GM19324 (cell line): Measurements from ENCODE around the gene MTCL1.

Experiments
- ATAC-seq: cut with Tn5 transposase; IDR thresholded peaks from one replicate; pipeline ENCODE4 v1.9.1; 2021; ENCODE audit warnings: mild to moderate bottlenecking, moderate library complexity; ENCODE audit not compliant: unreplicated experiment, low FRiP score

The MTCL1 gene

GRCh38 chr18:8766559-8767293, 61.4 kb downstream of the MTCL1 start:
- ATAC-seq: no peak

GRCh38 chr18:8767340-8767739, 62.0 kb downstream of the MTCL1 start:
- ATAC-seq: no peak

- ATAC-seq: no peak
These were observed 64.2 kb downstream of the MTCL1 start for GRCh38 chr18:8769509-8770095.

DNA sequence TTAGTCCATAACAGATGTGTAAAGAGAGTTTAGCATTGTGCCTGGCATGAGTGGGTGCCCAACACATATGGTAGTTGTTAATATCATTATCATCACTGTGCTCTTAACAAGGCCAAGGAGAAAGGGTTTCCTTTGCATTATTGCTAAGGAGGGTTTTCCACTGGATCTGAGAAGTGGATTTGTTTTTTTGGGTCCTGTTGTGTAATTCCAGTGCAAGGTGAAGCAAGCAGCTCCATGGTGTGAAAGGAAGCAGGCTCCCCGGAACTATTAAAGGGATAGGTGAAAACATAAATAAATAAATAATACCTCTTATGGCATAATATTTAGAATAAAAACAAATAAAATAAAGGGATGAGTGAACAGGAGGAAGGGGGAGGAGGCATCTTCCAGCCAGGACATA, 65.3 kb downstream of the MTCL1 start:
- no peak for ATAC-seq

- ATAC-seq: no peak
These were observed 66.6 kb downstream of the MTCL1 start for GRCh38 chr18:8771930-8772329.

DNA sequence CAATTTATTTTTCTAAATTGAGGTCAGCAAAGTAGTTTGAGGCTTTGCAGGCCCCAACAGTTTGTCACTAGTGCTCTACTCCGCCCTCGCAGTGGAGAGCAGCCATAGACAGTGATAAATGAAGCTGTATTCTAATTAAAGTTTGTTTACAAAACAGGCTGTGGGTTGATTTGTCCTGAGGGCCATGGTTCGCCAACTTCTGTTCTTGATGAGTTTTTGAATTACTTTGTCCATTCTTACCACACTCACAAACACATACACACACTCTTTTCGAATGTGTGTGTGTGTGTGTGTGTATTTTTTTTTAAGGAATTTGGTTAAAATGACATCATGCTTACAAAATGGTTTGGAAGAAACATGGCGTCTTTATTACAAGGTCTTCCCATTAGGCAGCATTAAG, 68.6 kb downstream of the MTCL1 start:
- ATAC-seq: no peak

DNA sequence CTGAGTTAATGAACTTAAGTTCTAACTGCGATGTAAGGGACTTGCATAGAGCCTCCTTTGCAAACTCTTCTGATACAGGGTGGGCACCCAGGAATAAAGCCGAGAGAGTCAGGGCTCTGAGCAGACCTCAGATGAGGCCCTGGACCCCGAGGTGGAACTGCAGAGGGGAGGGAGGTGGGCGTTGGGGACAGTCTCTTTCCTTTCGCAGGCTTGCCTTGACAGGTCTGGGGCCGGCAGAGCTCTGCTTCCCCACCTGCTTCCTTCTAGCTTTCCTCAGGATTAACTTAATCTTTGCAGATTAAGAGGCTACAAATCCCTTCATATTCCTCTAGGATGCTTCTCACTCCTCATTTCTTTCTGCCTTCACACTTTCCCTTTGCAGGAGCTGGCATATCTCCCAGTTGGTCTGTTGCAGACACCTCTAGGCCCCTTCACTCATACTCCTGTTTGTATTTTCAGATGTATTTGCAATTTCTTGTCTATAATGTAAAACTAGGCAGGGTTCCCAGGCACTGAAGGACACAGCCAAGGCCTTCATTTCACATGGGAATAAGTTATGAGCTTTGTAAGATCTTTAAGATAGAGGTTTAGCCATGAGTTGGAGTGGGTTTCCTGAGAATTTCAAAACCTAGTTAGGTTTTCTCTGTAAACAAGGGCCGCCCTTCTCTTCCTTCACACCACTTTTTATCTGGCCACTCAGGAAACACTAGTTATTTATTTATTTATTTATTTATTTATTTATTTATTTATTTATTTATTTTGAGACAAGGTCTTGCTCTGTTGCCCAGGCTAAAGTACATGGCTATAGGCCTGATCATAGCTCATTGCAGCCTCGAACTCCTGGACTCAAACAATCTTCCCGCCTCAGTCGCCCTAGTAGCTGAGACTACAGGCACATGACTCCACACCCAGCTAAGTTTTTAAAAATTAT, 70.9 kb downstream of the MTCL1 start:
- no peak for ATAC-seq

DNA sequence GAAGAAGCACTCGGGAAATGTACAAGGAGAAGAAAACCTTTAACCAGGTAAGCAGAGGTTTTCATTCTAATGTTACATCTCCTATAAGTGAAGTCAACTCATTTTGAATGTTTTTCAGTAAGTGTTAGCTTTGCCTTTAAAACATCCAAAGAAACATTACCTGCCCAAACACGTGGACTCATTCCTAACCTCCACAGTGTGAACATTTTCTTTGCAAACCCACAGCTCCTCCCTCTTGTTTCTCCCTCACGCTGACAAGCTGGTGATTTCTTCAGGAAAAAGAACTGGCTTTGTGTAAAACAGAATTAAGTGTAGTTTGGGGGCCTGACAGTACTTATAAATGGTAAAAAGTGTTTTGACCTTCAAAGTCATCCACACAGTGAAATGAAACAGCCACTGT, 72.5 kb downstream of the MTCL1 start:
- no peak for ATAC-seq

- ATAC-seq: no peak
These were observed 73.0 kb downstream of the MTCL1 start for GRCh38 chr18:8778386-8778785.

- ATAC-seq: no peak
These were observed 73.5 kb downstream of the MTCL1 start for GRCh38 chr18:8778824-8779223.

- ATAC-seq: no peak
These were observed 73.9 kb downstream of the MTCL1 start for GRCh38 chr18:8779251-8779650.

DNA sequence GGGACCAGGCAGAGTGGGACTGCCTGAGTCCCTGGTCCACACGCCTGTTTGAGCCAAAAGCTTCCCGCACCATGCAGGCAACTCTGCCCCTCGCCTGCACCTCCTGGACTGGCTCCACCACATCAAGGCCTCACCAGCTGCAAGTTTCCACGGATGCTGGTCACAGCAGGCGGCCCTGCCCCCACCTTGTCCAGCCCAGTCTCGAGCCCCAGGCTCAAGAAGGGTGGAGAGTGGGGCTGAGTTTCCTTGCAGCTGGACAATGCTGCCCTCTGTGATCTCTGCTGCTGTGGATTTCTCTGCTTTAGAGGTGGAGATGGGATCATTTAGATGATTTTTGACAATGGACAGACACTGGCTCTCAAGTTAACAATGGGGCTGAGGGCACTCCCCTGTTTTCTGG, 74.9 kb downstream of the MTCL1 start:
- no peak for ATAC-seq

- no peak for ATAC-seq
These were observed 76.3 kb downstream of the MTCL1 start for GRCh38 chr18:8781671-8782070.

DNA sequence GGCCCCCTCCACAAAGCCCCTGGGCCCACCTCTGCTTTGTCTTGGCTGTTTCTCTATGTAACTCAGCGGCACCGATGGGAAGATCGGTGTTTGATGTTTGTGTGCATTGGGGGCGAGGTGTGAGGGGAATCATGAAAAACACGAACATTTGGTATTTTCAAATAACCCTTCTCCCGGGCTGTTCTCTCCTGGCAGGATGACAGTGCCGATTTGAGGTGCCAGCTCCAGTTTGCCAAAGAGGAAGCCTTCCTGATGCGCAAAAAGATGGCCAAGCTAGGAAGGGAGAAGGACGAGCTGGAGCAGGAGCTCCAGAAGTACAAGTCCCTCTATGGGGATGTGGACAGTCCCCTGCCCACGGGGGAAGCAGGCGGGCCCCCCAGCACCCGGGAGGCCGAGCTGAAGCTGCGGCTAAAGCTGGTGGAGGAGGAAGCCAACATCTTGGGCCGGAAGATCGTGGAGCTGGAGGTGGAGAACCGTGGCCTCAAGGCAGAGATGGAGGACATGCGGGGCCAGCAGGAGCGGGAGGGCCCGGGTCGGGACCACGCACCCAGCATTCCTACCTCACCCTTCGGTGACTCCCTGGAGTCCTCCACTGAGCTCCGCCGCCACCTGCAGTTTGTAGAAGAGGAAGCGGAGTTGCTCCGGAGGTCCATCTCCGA, 78.1 kb downstream of the MTCL1 start:
- ATAC-seq: no peak

GRCh38 chr18:8783994-8784530, 78.7 kb downstream of the MTCL1 start:
- no peak for ATAC-seq

DNA sequence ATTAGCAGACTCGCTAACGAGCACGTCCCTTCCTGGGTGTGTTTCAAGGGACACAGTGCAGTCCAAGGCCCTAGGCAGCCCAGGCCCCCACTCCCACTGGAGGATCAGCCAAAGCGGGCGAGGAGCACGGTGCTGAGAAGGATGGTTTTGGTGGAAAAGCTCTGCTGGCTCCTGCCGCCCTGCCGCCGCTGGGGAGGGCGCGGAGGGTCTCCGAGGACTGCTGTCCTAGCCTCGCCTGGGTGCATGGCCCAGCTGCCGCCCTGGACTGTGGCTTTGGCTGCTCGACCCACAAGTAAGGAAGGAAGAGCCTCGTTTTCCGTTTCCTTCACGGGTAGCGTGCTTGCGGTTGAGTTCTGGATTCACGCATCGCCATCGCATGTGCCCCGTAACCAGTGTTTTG, 79.9 kb downstream of the MTCL1 start:
- ATAC-seq: no peak

GRCh38 chr18:8785855-8786482, 80.6 kb downstream of the MTCL1 start:
- ATAC-seq: no peak

DNA sequence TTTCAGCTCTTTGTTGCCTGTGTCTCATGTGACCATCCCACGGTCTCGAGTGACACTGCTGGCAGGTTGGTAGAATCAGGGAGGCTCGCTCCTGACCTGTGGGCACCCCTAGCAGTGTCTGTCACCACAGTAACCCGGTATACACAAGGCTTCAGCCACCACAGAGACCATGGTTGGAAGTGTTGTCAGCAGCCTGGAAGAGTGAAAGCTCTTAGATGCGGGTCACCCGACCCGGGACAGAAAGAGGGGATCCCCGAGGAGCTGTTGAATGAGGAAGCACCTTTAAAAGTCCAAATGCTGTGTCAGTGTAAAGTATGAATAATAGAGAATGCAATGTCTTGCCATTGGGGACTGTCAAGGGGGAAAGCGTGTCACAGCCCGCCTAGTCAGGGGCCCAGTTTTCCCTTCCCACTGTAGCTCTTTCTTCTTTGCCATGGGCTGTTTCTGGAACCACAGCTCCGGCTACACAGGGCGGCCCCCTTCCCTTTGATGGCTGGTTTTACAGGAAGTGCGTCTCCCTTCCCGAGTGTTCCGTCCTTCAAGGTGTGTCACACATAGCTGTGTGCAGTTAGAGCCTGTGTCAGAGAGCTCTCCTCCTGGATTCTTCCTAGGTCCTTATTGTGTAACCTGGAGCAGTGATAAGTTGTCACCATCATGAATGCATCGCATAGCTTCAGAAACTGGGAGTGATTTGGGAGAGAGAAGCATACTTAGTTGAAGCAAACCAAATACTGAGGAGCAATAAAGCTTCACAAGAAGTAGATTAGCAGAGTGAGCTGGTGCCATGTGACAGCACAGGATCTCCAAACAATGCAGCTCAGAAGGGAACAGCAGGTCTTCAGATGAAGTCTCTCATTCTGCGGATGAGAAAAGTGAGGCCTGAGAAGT, 81.4 kb downstream of the MTCL1 start:
- no peak for ATAC-seq

DNA sequence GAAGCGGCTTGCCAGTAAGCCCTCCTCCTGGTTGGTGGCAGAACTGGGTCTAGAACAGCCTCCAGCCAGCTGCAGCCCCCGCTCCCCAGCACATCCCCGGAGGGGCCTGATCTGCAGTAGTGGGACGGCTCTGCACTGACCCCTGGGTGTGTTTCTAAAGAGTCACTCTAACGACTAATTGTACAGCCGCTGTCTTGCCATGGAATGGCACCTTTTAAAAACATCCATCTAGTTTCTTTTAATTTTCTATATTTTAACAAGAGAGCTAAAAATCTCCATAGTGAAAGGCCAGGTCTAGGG, 82.0 kb downstream of the MTCL1 start:
- no peak for ATAC-seq
